Measurements from ENCODE around the gene GIMAP6. TPM values are rescaled to one million over a fixed set of nuclear protein-coding genes. Genes with fewer than 3 reads are reported as not detected.

The GIMAP6 gene
- polyA plus RNA-seq, 3 donors, result 16.2 to 70.2 (median 57.0) TPM

DNA sequence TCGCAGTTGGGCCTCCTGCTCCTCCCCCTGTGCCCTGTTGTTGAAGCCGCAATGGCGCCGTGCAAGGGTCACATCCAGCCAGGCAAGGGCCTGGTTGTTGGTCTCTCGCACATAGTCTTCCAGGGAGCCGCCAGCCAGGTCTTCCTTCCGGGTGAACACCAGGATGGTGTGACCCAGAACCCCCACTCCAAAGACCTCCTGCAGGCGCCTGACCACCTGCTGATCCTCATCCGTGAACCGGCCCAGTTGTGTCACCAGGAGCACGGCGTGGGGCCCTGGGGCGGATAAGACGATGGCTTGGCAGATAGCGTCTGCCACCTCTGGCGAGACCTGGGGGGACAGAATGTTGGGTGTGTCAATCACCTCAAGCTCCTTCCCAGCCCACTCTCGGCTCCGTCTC is 4.2 kb downstream of the GIMAP6 start:
- Histone ChIP-seq H3K4me1 (ENCODE audit: control insufficient read depth in 1 of 2, insufficient read depth in 2 of 2, low read length in 2 of 2) (peaks cover 47 to 64% of the 10 kb centered on the region in 2 donors), H2AFZ (ENCODE audit: insufficient read depth, low read depth, low read length, poor library complexity, severe bottlenecking) (no peak overlapping the region), H3K9ac (ENCODE audit: insufficient read depth, low read length, poor library complexity, severe bottlenecking) (no peak overlapping the region), H4K20me1 (ENCODE audit: insufficient read depth, low read length) (peaks cover 71% of the 10 kb centered on the region), H3K36me3 (replicated peaks in 1 of 2; ENCODE audit: control insufficient read depth in 1 of 2, insufficient read depth in 2 of 2, low read length in 2 of 2) (peaks cover 41 to 51% of the 10 kb centered on the region in 2 donors), H3K4me3 (replicated peaks in 1 of 3; ENCODE audit: low read depth in 2 of 3, low read length in 3 of 3) (no peak overlapping the region), H3K27ac (ENCODE audit: low read depth in 1 of 2, low read length in 2 of 2) (no peak overlapping the region), H3K9me3 (replicated peaks in 1 of 2; ENCODE audit: control insufficient read depth in 1 of 2, insufficient read depth in 1 of 2, low read length in 2 of 2) (no peaks in the 10 kb centered on the region), H3K27me3 (ENCODE audit: control insufficient read depth in 2 of 2, insufficient read depth in 2 of 2, low read length in 2 of 2) (no peaks in the 10 kb centered on the region), H3K79me2 (ENCODE audit: insufficient read depth, low read length) (peaks cover 56% of the 10 kb centered on the region), H3K4me2 (replicated peaks; ENCODE audit: extremely low read depth, low read length, poor library complexity, severe bottlenecking) (no peak overlapping the region)
- no peak for DNase-seq
- intact Hi-C loops (cut with micrococcal nuclease), result no loop called here
- Mint-ChIP-seq H3K27ac (peak overlapping the region in 3 of 7 donors; percentile 50 to 75 (median 54)), H3K9me3 (peaks cover 0 to 16% (median 5%) of the 10 kb centered on the region in 7 donors), H3K36me3 (peaks cover 62 to 71% of the 10 kb centered on the region in 2 donors), H3K4me1 (peaks cover 75% of the 10 kb centered on the region), H3K27me3 (ENCODE audit: low read depth in 3 of 3) (peaks cover 0 to 2% (median 0%) of the 10 kb centered on the region in 3 donors), H3K4me3 (no peak overlapping the region)
- TF ChIP-seq, protein P1, sequence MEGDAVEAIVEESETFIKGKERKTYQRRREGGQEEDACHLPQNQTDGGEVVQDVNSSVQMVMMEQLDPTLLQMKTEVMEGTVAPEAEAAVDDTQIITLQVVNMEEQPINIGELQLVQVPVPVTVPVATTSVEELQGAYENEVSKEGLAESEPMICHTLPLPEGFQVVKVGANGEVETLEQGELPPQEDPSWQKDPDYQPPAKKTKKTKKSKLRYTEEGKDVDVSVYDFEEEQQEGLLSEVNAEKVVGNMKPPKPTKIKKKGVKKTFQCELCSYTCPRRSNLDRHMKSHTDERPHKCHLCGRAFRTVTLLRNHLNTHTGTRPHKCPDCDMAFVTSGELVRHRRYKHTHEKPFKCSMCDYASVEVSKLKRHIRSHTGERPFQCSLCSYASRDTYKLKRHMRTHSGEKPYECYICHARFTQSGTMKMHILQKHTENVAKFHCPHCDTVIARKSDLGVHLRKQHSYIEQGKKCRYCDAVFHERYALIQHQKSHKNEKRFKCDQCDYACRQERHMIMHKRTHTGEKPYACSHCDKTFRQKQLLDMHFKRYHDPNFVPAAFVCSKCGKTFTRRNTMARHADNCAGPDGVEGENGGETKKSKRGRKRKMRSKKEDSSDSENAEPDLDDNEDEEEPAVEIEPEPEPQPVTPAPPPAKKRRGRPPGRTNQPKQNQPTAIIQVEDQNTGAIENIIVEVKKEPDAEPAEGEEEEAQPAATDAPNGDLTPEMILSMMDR (IDR thresholded peaks at IDR 0.05), result no peak
- 93% methylated on average over 16 of the region's 18 CpGs for WGBS (ENCODE audit: insufficient coverage)

DNA sequence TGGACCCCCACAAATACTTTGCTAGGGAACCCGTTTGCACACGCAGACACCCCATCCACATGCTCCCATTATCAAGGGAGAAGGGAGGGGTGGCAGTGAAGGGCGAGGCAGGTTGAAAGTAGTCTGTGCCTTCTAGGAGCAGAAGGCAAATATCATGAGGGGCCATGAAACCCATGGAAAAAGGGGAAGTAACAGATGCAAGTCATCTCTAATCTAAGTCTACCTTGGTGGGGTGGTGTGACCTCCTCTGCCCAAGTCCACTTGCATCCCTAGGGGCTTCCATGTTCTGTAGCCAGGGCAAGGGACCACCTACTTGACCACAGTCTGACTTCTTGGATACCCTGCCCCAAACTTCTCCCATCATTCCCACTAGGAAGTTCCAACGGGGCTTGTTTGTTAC is 5.5 kb downstream of the GIMAP6 start:
- peak overlapping the region in 1 of 2 donors; percentile 37 for H3K27ac ChIP-seq (ENCODE audit: low read depth in 1 of 2, low read length in 2 of 2)
- no CpG with 5 or more reads among the region's 4 CpGs for WGBS (ENCODE audit: insufficient coverage)
- peaks cover 0 to 16% (median 4%) of the 10 kb centered on the region in 7 donors for H3K9me3 Mint-ChIP-seq

More for the DNA sequence above, 5.5 kb downstream of the GIMAP6 start:
- Histone ChIP-seq H3K4me2 (replicated peaks; ENCODE audit: extremely low read depth, low read length, poor library complexity, severe bottlenecking) (no peak overlapping the region), H2AFZ (ENCODE audit: insufficient read depth, low read depth, low read length, poor library complexity, severe bottlenecking) (no peak overlapping the region), H3K27me3 (ENCODE audit: control insufficient read depth in 2 of 2, insufficient read depth in 2 of 2, low read length in 2 of 2) (no peaks in the 10 kb centered on the region), H4K20me1 (ENCODE audit: insufficient read depth, low read length) (peaks cover 71% of the 10 kb centered on the region), H3K79me2 (ENCODE audit: insufficient read depth, low read length) (peaks cover 47% of the 10 kb centered on the region), H3K9ac (ENCODE audit: insufficient read depth, low read length, poor library complexity, severe bottlenecking) (no peak overlapping the region), H3K36me3 (replicated peaks in 1 of 2; ENCODE audit: control insufficient read depth in 1 of 2, insufficient read depth in 2 of 2, low read length in 2 of 2) (peaks cover 41 to 51% of the 10 kb centered on the region in 2 donors), H3K4me3 (replicated peaks in 1 of 3; ENCODE audit: low read depth in 2 of 3, low read length in 3 of 3) (no peak overlapping the region), H3K9me3 (replicated peaks in 1 of 2; ENCODE audit: control insufficient read depth in 1 of 2, insufficient read depth in 1 of 2, low read length in 2 of 2) (no peaks in the 10 kb centered on the region), H3K4me1 (ENCODE audit: control insufficient read depth in 1 of 2, insufficient read depth in 2 of 2, low read length in 2 of 2) (peaks cover 42 to 56% of the 10 kb centered on the region in 2 donors)
- intact Hi-C loops (cut with micrococcal nuclease), result no loop called here
- Mint-ChIP-seq H3K36me3 (peaks cover 62 to 70% of the 10 kb centered on the region in 2 donors), H3K27ac (peak overlapping the region in 3 of 7 donors; percentile 37 to 80 (median 57)), H3K4me3 (no peak overlapping the region), H3K4me1 (peaks cover 64% of the 10 kb centered on the region), H3K27me3 (ENCODE audit: low read depth in 3 of 3) (no peaks in the 10 kb centered on the region)
- TF ChIP-seq, protein P1 (IDR thresholded peaks at IDR 0.05), result no peak
- peak in 1 of 3 donors; percentile 6 for DNase-seq
